Kidney (tissue), 14 donors: ENCODE measurements around the gene SP140. TPM values are rescaled to one million over a fixed set of nuclear protein-coding genes. Genes with fewer than 3 reads are reported as not detected.

Experiments
- DNase-seq, 5 donors: peaks; one replicate each; pipeline ENCODE4 v3.0.0-alpha.2; 2013 to 2020
- FAIRE-seq: peaks from 2 replicates; lab custom pipeline; 2012; peaks lifted over from hg19 to GRCh38; lab: Jason Lieb, UNC
- H3K27ac ChIP-seq, 2 donors: one replicate each; pipeline ENCODE4 v1.7.0; 2013; ENCODE audit warnings: low read depth in 2 of 2, low read length in 2 of 2, inconsistent platforms in 1 of 2
- H3K27me3 ChIP-seq: one replicate; pipeline ENCODE4 v1.7.1; 2013; ENCODE audit warnings: low read length, inconsistent platforms; ENCODE audit not compliant: control insufficient read depth, insufficient read depth
- H3K36me3 ChIP-seq, 3 donors: one replicate each; pipeline versions ENCODE4 v1.7.0 to v1.7.1; 2013; ENCODE audit warnings: low read length in 3 of 3, control low read depth in 1 of 3, inconsistent platforms in 1 of 3; ENCODE audit not compliant: insufficient read depth in 3 of 3, control insufficient read depth in 2 of 3
- H3K4me1 ChIP-seq, 3 donors: one replicate each; pipeline versions ENCODE4 v1.7.0 to v1.7.1; 2013; ENCODE audit warnings: low read length in 3 of 3, inconsistent platforms in 1 of 3, low read depth in 1 of 3; ENCODE audit not compliant: control insufficient read depth in 2 of 3, insufficient read depth in 2 of 3
- H3K4me3 ChIP-seq, 3 donors: one replicate each; pipeline versions ENCODE4 v1.7.0 to v1.8.1; 2013; ENCODE audit warnings: low read length in 3 of 3, control low read depth in 1 of 3, inconsistent platforms in 1 of 3
- H3K9ac ChIP-seq, 3 donors: one replicate each; pipeline versions ENCODE4 v1.7.0 to v1.7.1; 2013; ENCODE audit warnings: low read length in 3 of 3, control low read depth in 1 of 3, inconsistent platforms in 1 of 3
- H3K9me3 ChIP-seq, 3 donors: one replicate each; pipeline versions ENCODE4 v1.7.0 to v1.7.1; 2013; ENCODE audit warnings: low read length in 3 of 3, control low read depth in 1 of 3, inconsistent platforms in 1 of 3; ENCODE audit not compliant: control insufficient read depth in 2 of 3, insufficient read depth in 1 of 3
- intact Hi-C: fragments of 100-400 bp; cut with DNase I; formaldehyde crosslinking; loops from one replicate; pipeline ENCODE4 v1.11.1; 2022
- polyA plus RNA-seq: library from polyadenylated mRNA; stranded (reverse); fragments of 350-450 nt; fragmentation: Illumina TruSeq; extraction: RNeasy Lipid Tissue Mini Kit (QIAGEN cat#74804); gene quantifications from one replicate; pipeline ENCODE4 v1.2.3, GENCODE V29; 2014; ENCODE audit warnings: low read depth, low replicate concordance; ENCODE audit not compliant: insufficient read depth
- total RNA-seq: library from RNA; stranded (reverse); fragmentation: NEBNext Ultra II Directional; extraction: Animal tissue kit (Norgen Biotek cat#: 25700); gene quantifications from one replicate; pipeline ENCODE4 v1.2.1, GENCODE V29; 2021
- TF ChIP-seq, protein P1 (sequence below): IDR thresholded peaks from 3 replicates; pipeline ENCODE4 v1.5.1; 2012; ENCODE audit warnings: mild to moderate bottlenecking, moderate library complexity, borderline replicate concordance; ENCODE audit not compliant: insufficient read depth; ENCODE audit errors: extremely low read depth
- donor health status: control.
- donor health status: control.
- donor health status: control.
- donor health status: control.
- donor health status: control.
- donor health status: DM: yes; HTN: yes; CAD: no.
- donor health status: Normal renal cell carcinoma (clear cell type).

Gene SP140
- total and polyA plus RNA-seq, 2 donors from 2014 or later = 0.52 to 7.3 TPM

DNA sequence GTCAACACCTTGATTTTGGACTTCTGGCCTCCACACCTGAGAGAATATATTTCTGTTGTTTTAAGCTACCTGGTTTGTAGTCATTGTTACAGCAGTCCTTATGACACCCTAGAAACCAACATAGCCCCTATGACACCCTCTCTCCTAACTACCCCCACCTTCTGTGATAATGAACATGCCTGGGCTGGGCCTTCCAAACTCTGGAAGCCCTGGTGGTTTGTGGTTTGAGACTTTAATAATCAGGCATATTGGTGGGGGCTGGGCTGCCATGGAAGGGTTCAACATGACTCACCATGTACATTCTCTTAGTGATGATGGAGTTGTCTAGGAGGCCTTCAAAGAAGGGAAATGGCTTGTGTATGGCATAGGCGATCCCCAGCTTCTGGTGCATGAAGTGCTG is 9.0 kb upstream of the SP140 start:
- H3K27ac ChIP-seq = no peak overlapping the region
- no peak overlapping the region for H3K9ac ChIP-seq
- no peaks in the 10 kb centered on the region for H3K27me3 ChIP-seq
- intact Hi-C loops = no loop called here
- H3K9me3 ChIP-seq = no peaks in the 10 kb centered on the region
- DNase-seq (no peak), FAIRE-seq (no peak)
- H3K36me3 ChIP-seq = peaks cover 0 to 18% (median 16%) of the 10 kb centered on the region in 3 donors
- H3K4me1 ChIP-seq = peaks cover 0 to 3% (median 0%) of the 10 kb centered on the region in 3 donors
- TF ChIP-seq, protein P1, sequence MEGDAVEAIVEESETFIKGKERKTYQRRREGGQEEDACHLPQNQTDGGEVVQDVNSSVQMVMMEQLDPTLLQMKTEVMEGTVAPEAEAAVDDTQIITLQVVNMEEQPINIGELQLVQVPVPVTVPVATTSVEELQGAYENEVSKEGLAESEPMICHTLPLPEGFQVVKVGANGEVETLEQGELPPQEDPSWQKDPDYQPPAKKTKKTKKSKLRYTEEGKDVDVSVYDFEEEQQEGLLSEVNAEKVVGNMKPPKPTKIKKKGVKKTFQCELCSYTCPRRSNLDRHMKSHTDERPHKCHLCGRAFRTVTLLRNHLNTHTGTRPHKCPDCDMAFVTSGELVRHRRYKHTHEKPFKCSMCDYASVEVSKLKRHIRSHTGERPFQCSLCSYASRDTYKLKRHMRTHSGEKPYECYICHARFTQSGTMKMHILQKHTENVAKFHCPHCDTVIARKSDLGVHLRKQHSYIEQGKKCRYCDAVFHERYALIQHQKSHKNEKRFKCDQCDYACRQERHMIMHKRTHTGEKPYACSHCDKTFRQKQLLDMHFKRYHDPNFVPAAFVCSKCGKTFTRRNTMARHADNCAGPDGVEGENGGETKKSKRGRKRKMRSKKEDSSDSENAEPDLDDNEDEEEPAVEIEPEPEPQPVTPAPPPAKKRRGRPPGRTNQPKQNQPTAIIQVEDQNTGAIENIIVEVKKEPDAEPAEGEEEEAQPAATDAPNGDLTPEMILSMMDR = no peak
- H3K4me3 ChIP-seq = no peak overlapping the region

DNA sequence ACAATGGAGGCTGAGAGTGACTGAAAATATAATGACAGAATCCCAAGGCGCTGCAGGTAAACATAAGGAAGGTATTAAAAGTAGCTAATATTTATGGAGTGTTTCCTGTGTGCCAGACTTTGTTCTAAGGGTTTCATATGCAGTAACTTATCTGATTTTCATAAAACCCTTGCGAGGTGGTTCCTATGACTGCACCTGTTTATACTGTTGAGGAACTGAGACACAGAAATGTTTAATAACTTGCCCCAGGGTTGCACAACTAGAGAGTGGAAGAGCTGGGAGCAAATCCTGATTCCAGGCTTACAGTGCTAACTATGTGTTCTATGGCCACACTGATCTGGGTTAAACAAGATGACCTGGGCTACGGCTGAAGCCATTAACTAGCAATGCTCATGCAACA is 8.1 kb upstream of the SP140 start:
- intact Hi-C loops = no loop called here
- Histone ChIP-seq H3K36me3 (peaks cover 0 to 11% (median 10%) of the 10 kb centered on the region in 3 donors), H3K9ac (no peak overlapping the region), H3K4me3 (no peak overlapping the region), H3K9me3 (no peaks in the 10 kb centered on the region), H3K4me1 (peaks cover 0 to 3% (median 0%) of the 10 kb centered on the region in 3 donors), H3K27me3 (no peaks in the 10 kb centered on the region), H3K27ac (no peak overlapping the region)
- TF ChIP-seq, protein P1 = no peak
- DNase-seq (peak in 1 of 5 donors; percentile 4), FAIRE-seq (no peak)

DNA sequence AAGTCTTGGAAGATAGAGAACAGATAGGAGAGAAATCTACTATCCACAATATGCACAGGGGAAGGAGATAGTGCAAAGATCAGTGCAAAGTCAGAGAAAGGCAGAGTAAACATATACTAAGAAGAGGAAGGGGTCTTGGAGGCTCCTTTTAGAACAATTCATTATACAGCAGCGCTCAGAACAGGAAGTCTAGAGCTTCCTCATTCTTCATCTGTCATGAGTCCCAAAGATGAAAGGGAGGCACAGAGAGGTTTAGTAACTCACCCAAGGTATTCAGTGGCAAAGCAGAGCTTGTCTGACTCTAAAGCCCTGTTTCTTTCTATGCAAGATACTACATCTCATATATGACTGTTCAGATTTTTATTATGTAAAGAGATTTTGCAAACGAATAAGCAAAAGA is 7.1 kb upstream of the SP140 start:
- DNase-seq (peak in 2 of 5 donors; percentile 4 to 15), FAIRE-seq (no peak)
- no peaks in the 10 kb centered on the region for H3K27me3 ChIP-seq
- H3K4me3 ChIP-seq = peak overlapping the region in 1 of 3 donors; percentile 16
- H3K36me3 ChIP-seq = peaks cover 0 to 8% (median 8%) of the 10 kb centered on the region in 3 donors
- intact Hi-C loops = no loop called here
- no peak overlapping the region for H3K9ac ChIP-seq
- TF ChIP-seq, protein P1 = no peak
- no peaks in the 10 kb centered on the region for H3K9me3 ChIP-seq
- H3K27ac ChIP-seq = no peak overlapping the region
- peaks cover 0 to 3% (median 0%) of the 10 kb centered on the region in 3 donors for H3K4me1 ChIP-seq
